Smooth muscle cell (in vitro differentiated cells): ENCODE measurements around the gene SNX5. TPM values are rescaled to one million over a fixed set of nuclear protein-coding genes. Genes with fewer than 3 reads are reported as not detected.

Experiments
- DNase-seq: peaks from one replicate; lab custom pipeline; 2025; ENCODE audit not compliant: unreplicated experiment; lab: John Stamatoyannopoulos, UW
- H2AFZ ChIP-seq: fragments of 200-600 bp; sonication (generic); 2 replicates; pipeline ENCODE4 v1.6.0; 2016; ENCODE audit warnings: antibody characterized with exemption, low read depth, mild to moderate bottlenecking
- H3F3A ChIP-seq: fragments of 200-600 bp; sonication (generic); 2 replicates; pipeline ENCODE4 v1.6.0; 2017; ENCODE audit warnings: antibody characterized with exemption, low read depth
- H3K27ac ChIP-seq: fragments of 200-600 bp; sonication (generic); 2 replicates; pipeline ENCODE4 v1.5.1; 2016; ENCODE audit warnings: low read depth, mild to moderate bottlenecking
- H3K27me3 ChIP-seq: fragments of 200-600 bp; sonication (generic); 2 replicates; pipeline ENCODE4 v1.6.1; 2016; ENCODE audit warnings: low read depth, mild to moderate bottlenecking
- H3K36me3 ChIP-seq: fragments of 200-600 bp; sonication (generic); 2 replicates; pipeline ENCODE4 v1.5.1; 2016; ENCODE audit warnings: low read depth
- H3K4me1 ChIP-seq: fragments of 200-600 bp; sonication (generic); 2 replicates; pipeline ENCODE4 v1.5.1; 2016; ENCODE audit warnings: low read depth
- H3K4me2 ChIP-seq: fragments of 200-600 bp; sonication (generic); 2 replicates; pipeline ENCODE4 v1.6.0; 2016; ENCODE audit warnings: mild to moderate bottlenecking
- H3K4me3 ChIP-seq: fragments of 200-600 bp; sonication (generic); 2 replicates; pipeline ENCODE4 v1.5.1; 2016; ENCODE audit warnings: mild to moderate bottlenecking
- H3K79me2 ChIP-seq: fragments of 200-600 bp; sonication (generic); 2 replicates; pipeline ENCODE4 v1.6.0; 2016; ENCODE audit warnings: low read depth, mild to moderate bottlenecking
- H3K9ac ChIP-seq: fragments of 200-600 bp; sonication (generic); 2 replicates; pipeline ENCODE4 v1.6.0; 2016; ENCODE audit warnings: low read depth
- H3K9me3 ChIP-seq: fragments of 200-600 bp; sonication (generic); replicated peaks from 2 replicates; pipeline ENCODE4 v1.5.1; 2016; ENCODE audit warnings: low read depth
- H4K20me1 ChIP-seq: fragments of 200-600 bp; sonication (generic); 2 replicates; pipeline ENCODE4 v1.6.0; 2016; ENCODE audit warnings: low read depth
- WGBS: methylation state at CpG from one replicate; pipeline ENCODE4 v1.1.7; 2016; ENCODE audit warnings: low lambda C conversion rate; 5-methylcytosine and 5-hydroxymethylcytosine counted together
- polyA plus RNA-seq: library from polyadenylated mRNA; unstranded; fragments of >200 nt; fragmentation: Nextera tagmentation; extraction: Ambion mirVana; gene quantifications from 2 replicates; pipeline ENCODE4 v1.2.1, GENCODE V29; 2016
- total RNA-seq: library from RNA; depleted of rRNA; stranded (reverse); fragments of >200 nt; gene quantifications from 2 replicates; pipeline ENCODE4 v1.2.3, GENCODE V29; 2014
- TF ChIP-seq, protein P1 (sequence below): fragments of 200-600 bp; sonication (generic); IDR thresholded peaks from 2 replicates; pipeline ENCODE4 v1.5.1; 2017; ENCODE audit warnings: borderline replicate concordance, mild to moderate bottlenecking, antibody characterized with exemption; ENCODE audit not compliant: insufficient read depth, poor library complexity, severe bottlenecking

Gene SNX5
- total and polyA plus RNA-seq, 2 experiments from 2014 or later: 46.3 to 100 TPM

DNA sequence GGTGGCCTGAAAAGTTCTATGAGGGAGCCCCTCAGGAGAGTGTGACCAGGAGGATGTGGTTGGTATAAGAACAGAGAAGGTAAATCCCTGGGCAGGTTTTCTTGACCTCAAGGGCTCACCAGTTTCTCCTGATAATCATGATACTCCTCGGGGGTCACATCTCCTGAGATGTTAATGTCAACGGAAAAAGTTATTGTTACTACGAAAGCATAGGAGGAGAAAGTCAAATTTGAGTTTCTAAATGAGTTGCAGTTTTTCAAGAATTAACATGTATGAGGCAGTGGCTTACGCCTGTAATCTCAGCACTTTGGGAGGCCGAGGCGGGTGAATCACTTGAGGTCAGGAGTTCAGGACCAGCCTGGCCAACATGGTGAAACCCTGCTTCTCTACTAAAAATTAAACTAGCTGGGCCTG, 23.6 kb upstream of the SNX5 start:
- Histone ChIP-seq H3K4me3 (no peak overlapping the region), H3K9ac (no peak overlapping the region), H3K79me2 (no peaks in the 10 kb centered on the region), H3K4me1 (no peaks in the 10 kb centered on the region), H3F3A (no peaks in the 10 kb centered on the region), H3K4me2 (no peak overlapping the region), H3K27ac (no peak overlapping the region), H3K36me3 (no peaks in the 10 kb centered on the region), H3K27me3 (no peaks in the 10 kb centered on the region), H4K20me1 (no peaks in the 10 kb centered on the region), H3K9me3 (no peaks in the 10 kb centered on the region), H2AFZ (no peak overlapping the region)
- TF ChIP-seq, protein P1, sequence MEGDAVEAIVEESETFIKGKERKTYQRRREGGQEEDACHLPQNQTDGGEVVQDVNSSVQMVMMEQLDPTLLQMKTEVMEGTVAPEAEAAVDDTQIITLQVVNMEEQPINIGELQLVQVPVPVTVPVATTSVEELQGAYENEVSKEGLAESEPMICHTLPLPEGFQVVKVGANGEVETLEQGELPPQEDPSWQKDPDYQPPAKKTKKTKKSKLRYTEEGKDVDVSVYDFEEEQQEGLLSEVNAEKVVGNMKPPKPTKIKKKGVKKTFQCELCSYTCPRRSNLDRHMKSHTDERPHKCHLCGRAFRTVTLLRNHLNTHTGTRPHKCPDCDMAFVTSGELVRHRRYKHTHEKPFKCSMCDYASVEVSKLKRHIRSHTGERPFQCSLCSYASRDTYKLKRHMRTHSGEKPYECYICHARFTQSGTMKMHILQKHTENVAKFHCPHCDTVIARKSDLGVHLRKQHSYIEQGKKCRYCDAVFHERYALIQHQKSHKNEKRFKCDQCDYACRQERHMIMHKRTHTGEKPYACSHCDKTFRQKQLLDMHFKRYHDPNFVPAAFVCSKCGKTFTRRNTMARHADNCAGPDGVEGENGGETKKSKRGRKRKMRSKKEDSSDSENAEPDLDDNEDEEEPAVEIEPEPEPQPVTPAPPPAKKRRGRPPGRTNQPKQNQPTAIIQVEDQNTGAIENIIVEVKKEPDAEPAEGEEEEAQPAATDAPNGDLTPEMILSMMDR: no peak
- DNase-seq: no peak
- 91% methylated on average over 6 of the region's 6 CpGs for WGBS

DNA sequence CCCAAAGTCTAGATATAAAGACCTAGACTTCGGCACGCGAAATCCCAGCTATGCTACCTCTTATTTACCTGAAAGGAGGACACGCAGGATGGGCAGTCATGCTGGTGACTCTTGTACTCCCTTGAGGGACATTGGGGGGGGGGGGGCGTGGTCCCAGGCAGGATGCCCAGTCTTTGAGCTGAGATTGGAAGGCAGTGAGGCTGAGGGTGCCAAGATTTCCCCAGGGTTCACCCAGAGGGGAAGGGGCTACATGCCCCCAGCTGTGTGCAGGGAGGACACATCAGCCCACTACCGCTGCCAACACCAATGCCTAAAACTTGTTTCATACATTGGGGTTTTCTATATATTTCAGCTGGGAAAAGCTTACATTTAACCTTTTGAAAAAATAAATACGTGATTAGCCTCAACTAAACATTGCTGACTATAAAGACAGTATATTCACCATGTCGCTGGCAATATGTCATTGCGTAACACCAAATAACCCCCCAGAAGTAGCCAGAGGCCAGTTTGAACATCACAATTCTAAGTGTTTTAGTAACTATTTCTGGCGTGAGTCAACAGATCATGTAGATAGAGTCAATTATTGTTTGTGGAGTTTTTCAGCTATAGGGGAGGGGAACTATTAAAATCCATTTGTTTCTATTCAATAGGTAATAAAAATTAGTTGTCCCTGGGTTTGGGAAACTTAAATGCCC, 21.8 kb upstream of the SNX5 start:
- Histone ChIP-seq H3K9me3 (no peaks in the 10 kb centered on the region), H3K4me2 (no peak overlapping the region), H3K9ac (no peak overlapping the region), H3K4me1 (no peaks in the 10 kb centered on the region), H2AFZ (no peak overlapping the region), H3K4me3 (no peak overlapping the region), H3K27me3 (no peaks in the 10 kb centered on the region), H4K20me1 (no peaks in the 10 kb centered on the region), H3K79me2 (no peaks in the 10 kb centered on the region), H3K27ac (no peak overlapping the region), H3K36me3 (no peaks in the 10 kb centered on the region), H3F3A (no peaks in the 10 kb centered on the region)
- WGBS: 92% methylated on average over 10 of the region's 10 CpGs
- TF ChIP-seq, protein P1: no peak
- DNase-seq: no peak

DNA sequence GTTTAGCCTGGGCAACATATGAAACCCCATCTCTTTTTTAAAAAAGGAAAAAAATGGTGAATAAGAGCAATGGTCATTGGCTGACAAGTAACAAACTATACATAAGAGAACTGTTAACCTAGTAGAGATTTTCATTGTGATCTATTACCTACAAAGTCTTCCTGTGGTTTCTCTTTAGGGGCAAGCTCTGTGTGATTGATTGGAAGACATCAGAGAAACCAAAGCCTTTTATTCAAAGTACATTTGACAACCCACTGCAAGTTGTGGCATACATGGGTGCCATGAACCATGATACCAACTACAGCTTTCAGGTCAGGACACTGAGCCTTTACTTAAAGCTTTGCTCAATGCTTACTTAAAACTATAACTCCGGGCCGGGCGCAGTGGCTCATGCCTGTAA, 19.4 kb upstream of the SNX5 start:
- no peaks in the 10 kb centered on the region for H3K4me1 ChIP-seq
- H3K27me3 ChIP-seq: no peaks in the 10 kb centered on the region
- H3K36me3 ChIP-seq: no peaks in the 10 kb centered on the region
- no peak overlapping the region for H2AFZ ChIP-seq
- WGBS: 99% methylated on average over 3 of the region's 3 CpGs
- peaks cover 6% of the 10 kb centered on the region for H3K79me2 ChIP-seq
- no peaks in the 10 kb centered on the region for H3F3A ChIP-seq
- TF ChIP-seq, protein P1: no peak
- no peak overlapping the region for H3K4me2 ChIP-seq
- H3K9ac ChIP-seq: no peak overlapping the region
- no peak overlapping the region for H3K27ac ChIP-seq
- no peak for DNase-seq
- no peaks in the 10 kb centered on the region for H4K20me1 ChIP-seq
- no peaks in the 10 kb centered on the region for H3K9me3 ChIP-seq
- H3K4me3 ChIP-seq: no peak overlapping the region
